A549 (cell line): ENCODE data around the gene ADAM12.

ENCODE experiments used
- CTCF ChIP-seq: fragments of >200 bp; sonication (Bioruptor Twin); formaldehyde crosslinking; IDR thresholded peaks from 3 replicates; pipeline ENCODE4 v1.5.1; 2016
- ESRRA ChIP-seq: fragments of 150-350 bp; IDR thresholded peaks from 2 replicates; pipeline ENCODE4 v1.6.1; 2014; ENCODE audit warnings: mild to moderate bottlenecking, low read length, borderline replicate concordance
- FOXS1 ChIP-seq: fragments of 250-450 bp; sonication (Bioruptor Pico); IDR thresholded peaks from 2 replicates; pipeline ENCODE4 v1.5.0; 2020; ENCODE audit warnings: mild to moderate bottlenecking, moderate library complexity
- HDAC2 ChIP-seq: fragments of 200-600 bp; sonication (generic); IDR thresholded peaks from 2 replicates; pipeline ENCODE4 v1.6.1; 2016
- HOXA7 ChIP-seq: fragments of 250-450 bp; sonication (Bioruptor Pico); IDR thresholded peaks from 2 replicates; pipeline ENCODE4 v1.5.0; 2020; ENCODE audit warnings: mild to moderate bottlenecking, moderate library complexity
- MAZ ChIP-seq: fragments of 150-350 bp; IDR thresholded peaks from 2 replicates; pipeline ENCODE4 v1.6.1; 2014; ENCODE audit warnings: antibody characterized with exemption, low read depth, low read length, borderline replicate concordance
- POLR2A ChIP-seq: IDR thresholded peaks from 2 replicates; pipeline ENCODE4 v1.6.1; 2012; ENCODE audit warnings: mild to moderate bottlenecking, low read length
- REST ChIP-seq: fragments of 200-600 bp; sonication (generic); IDR thresholded peaks from 2 replicates; pipeline ENCODE4 v1.6.1; 2016; ENCODE audit warnings: antibody characterized with exemption, mild to moderate bottlenecking, moderate library complexity

- TF ChIP-seq HDAC2 (no peak), CTCF (no peak), MAZ (no peak), ESRRA (no peak), REST (no peak), FOXS1 (CRISPR knock-in tag) (no peak), POLR2A (no peak), HOXA7 (CRISPR knock-in tag) (no peak)
Observed at GRCh38 chr10:125985557-125986240, 402.6 kb downstream of the ADAM12 start.
